Osteocyte (in vitro differentiated cells): ENCODE measurements around the gene FGF7. TPM values are rescaled to one million over a fixed set of nuclear protein-coding genes. Genes with fewer than 3 reads are reported as not detected.

Experiments used
- DNase-seq: peaks from one replicate; pipeline ENCODE4 v3.0.0; 2021; ENCODE audit warnings: mixed read lengths; ENCODE audit not compliant: unreplicated experiment; ENCODE audit errors: extremely low spot score
- H3K27ac Mint-ChIP-seq: one replicate; pipeline ENCODE4 v1.8.0; 2021; ENCODE audit warnings: mild to moderate bottlenecking, mixed read lengths; ENCODE audit not compliant: unreplicated experiment
- H3K27me3 Mint-ChIP-seq: one replicate; pipeline ENCODE4 v1.8.0; 2021; ENCODE audit warnings: mixed read lengths; ENCODE audit not compliant: unreplicated experiment
- H3K36me3 Mint-ChIP-seq: one replicate; pipeline ENCODE4 v1.8.0; 2021; ENCODE audit warnings: mixed read lengths; ENCODE audit not compliant: unreplicated experiment
- H3K4me1 Mint-ChIP-seq: one replicate; pipeline ENCODE4 v1.8.0; 2021; ENCODE audit warnings: mixed read lengths; ENCODE audit not compliant: unreplicated experiment
- H3K4me3 Mint-ChIP-seq: one replicate; pipeline ENCODE4 v1.8.0; 2021; ENCODE audit warnings: mild to moderate bottlenecking, moderate library complexity, mixed read lengths; ENCODE audit not compliant: unreplicated experiment
- H3K9me3 Mint-ChIP-seq: one replicate; pipeline ENCODE4 v1.8.0; 2021; ENCODE audit warnings: mixed read lengths; ENCODE audit not compliant: unreplicated experiment
- CTCF ChIP-seq: fragments of 200-600 bp; sonication (generic); IDR thresholded peaks from 2 replicates; pipeline ENCODE4 v1.5.0; 2021; ENCODE audit warnings: antibody characterized with exemption, mild to moderate bottlenecking, moderate library complexity
- long read RNA-seq: library from polyadenylated mRNA; unstranded; transcript quantifications from one replicate; pipeline ENCODE4 v2.0.0, GENCODE V29; 2021
- total RNA-seq: library from RNA; stranded (reverse); gene quantifications from 2 replicates; pipeline ENCODE4 v1.2.1, GENCODE V29; 2021

Gene FGF7
- total RNA-seq = 0.32 TPM in 1 of 2 replicates, not detected in the other
- long read RNA-seq = 0 reads

- no peak within 1 kb of the TSS for H3K27ac Mint-ChIP-seq
- no peaks in the 10 kb centered on the region for H3K36me3 Mint-ChIP-seq
- no peak for DNase-seq
- TF ChIP-seq CTCF = no peak
- peak within 1 kb of the TSS; percentile 41 for H3K4me3 Mint-ChIP-seq
- no peaks in the 10 kb centered on the region for H3K27me3 Mint-ChIP-seq
- no peaks in the 10 kb centered on the region for H3K9me3 Mint-ChIP-seq
- peaks cover 2% of the 10 kb centered on the region for H3K4me1 Mint-ChIP-seq
These were observed at the start of gene FGF7 for GRCh38 chr15:49423021-49423420. TSS of gene FGF7 (plus strand) at chr15:49423242. CDS start at chr15:49424298, 1,056 bp downstream.

GRCh38 chr15:49379996-49380395, 43.0 kb upstream of the FGF7 start:
- TF ChIP-seq CTCF = no peak
- Mint-ChIP-seq H3K27me3 (peaks cover 23% of the 10 kb centered on the region), H3K27ac (no peak overlapping the region), H3K36me3 (no peaks in the 10 kb centered on the region), H3K4me3 (no peak overlapping the region), H3K4me1 (peaks cover 4% of the 10 kb centered on the region), H3K9me3 (no peaks in the 10 kb centered on the region)
- DNase-seq = no peak

- Mint-ChIP-seq H3K27me3 (peaks cover 23% of the 10 kb centered on the region), H3K4me3 (no peak overlapping the region), H3K36me3 (no peaks in the 10 kb centered on the region), H3K9me3 (no peaks in the 10 kb centered on the region), H3K27ac (no peak overlapping the region), H3K4me1 (peaks cover 4% of the 10 kb centered on the region)
- no peak for TF ChIP-seq CTCF
- DNase-seq = no peak
These were observed 42.1 kb upstream of the FGF7 start for GRCh38 chr15:49380912-49381311.

- peaks cover 4% of the 10 kb centered on the region for H3K4me1 Mint-ChIP-seq
- peaks cover 25% of the 10 kb centered on the region for H3K27me3 Mint-ChIP-seq
- DNase-seq = no peak
- H3K4me3 Mint-ChIP-seq = no peak overlapping the region
- no peak for TF ChIP-seq CTCF
- H3K36me3 Mint-ChIP-seq = no peaks in the 10 kb centered on the region
- no peak overlapping the region for H3K27ac Mint-ChIP-seq
- H3K9me3 Mint-ChIP-seq = no peaks in the 10 kb centered on the region
These were observed 40.6 kb upstream of the FGF7 start for GRCh38 chr15:49382394-49382793.

- Mint-ChIP-seq H3K36me3 (no peaks in the 10 kb centered on the region), H3K27me3 (peaks cover 25% of the 10 kb centered on the region), H3K9me3 (no peaks in the 10 kb centered on the region), H3K4me3 (no peak overlapping the region), H3K4me1 (peaks cover 4% of the 10 kb centered on the region), H3K27ac (no peak overlapping the region)
- no peak for TF ChIP-seq CTCF
- no peak for DNase-seq
These were observed 39.8 kb upstream of the FGF7 start for GRCh38 chr15:49383266-49383665.
